ENCODE data around the gene KCNAB1. TPM values are rescaled to one million over a fixed set of nuclear protein-coding genes. Genes with fewer than 3 reads are reported as not detected.

KCNAB1 gene
- total and polyA plus RNA-seq, 2 of the 8 experiments (the other 6 are each of a cell fraction or from before 2014, with no cell fraction given): 0.51 to 2.3 TPM

DNA sequence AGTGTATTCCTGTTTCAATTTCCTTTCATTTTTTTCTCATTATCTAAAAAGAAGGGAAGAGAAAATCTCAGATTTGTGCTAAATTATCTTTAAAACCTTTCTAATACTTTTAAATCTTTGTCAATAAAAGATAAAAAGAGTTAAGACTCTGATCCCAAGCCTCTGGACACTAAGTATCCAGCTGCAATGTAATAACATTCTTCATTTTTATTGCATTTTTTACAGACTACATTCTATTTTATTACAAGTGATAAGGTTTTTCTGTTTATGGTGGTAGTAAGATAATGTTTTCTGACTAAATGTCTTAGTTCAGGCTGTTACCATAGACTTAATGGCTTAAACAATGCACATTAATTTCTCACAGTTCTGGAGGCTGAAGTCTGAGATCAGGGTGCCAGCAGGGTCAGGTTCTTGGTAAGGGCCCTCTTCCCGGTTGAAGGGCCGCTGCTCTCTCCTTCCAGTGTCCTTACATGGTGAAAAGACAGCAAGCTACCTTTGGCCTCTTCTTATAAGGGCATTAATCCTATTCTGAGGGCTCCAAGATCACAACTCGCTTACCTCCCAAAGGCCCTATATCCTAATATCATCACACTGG is 19.7 kb downstream of the KCNAB1 start (continued):
- TF ChIP-seq TAF7 (optimal IDR thresholded peaks at IDR 0.05; ENCODE audit: borderline replicate concordance, low read depth, low read length): no peak
- TF ChIP-seq FOSL1 (IDR thresholded peaks at IDR 0.05; ENCODE audit: insufficient read depth, low read depth, low read length): no peak
- no peak for TF ChIP-seq JUND (IDR thresholded peaks at IDR 0.05; ENCODE audit: low read length)

Measured in H1 (cell line).